Central memory CD8-positive, alpha-beta T cell (primary cell): ENCODE data around the gene ZNF624.

Source experiments
- ATAC-seq: fragments of 150-1000 bp; cut with Tn5 transposase; replicated peaks from 2 replicates; pipeline ENCODE4 v1.10.0; 2022; ENCODE audit warnings: mild to moderate bottlenecking, moderate FRiP score, moderate number of reproducible peaks; ENCODE audit not compliant: poor library complexity, severe bottlenecking; ENCODE audit errors: extremely low read depth
- DNase-seq, 2 donors: peaks; one replicate each; pipeline ENCODE4 v3.0.0; 2021; ENCODE audit warnings: low spot score in 2 of 2
- H3K27ac Mint-ChIP-seq: one replicate; pipeline ENCODE4 v1.8.0; 2022; ENCODE audit warnings: low read depth, mild to moderate bottlenecking, moderate library complexity, mixed read lengths
- H3K27me3 Mint-ChIP-seq: one replicate; pipeline ENCODE4 v1.8.0; 2022; ENCODE audit warnings: mixed read lengths
- H3K36me3 Mint-ChIP-seq: one replicate; pipeline ENCODE4 v1.8.0; 2022; ENCODE audit warnings: mild to moderate bottlenecking, moderate library complexity, mixed read lengths; ENCODE audit not compliant: insufficient read depth
- H3K4me1 Mint-ChIP-seq: one replicate; pipeline ENCODE4 v1.8.0; 2022; ENCODE audit warnings: mixed read lengths
- H3K4me3 Mint-ChIP-seq: one replicate; pipeline ENCODE4 v1.8.0; 2022; ENCODE audit warnings: mild to moderate bottlenecking, moderate library complexity, mixed read lengths
- H3K9me3 Mint-ChIP-seq: one replicate; pipeline ENCODE4 v1.8.0; 2022; ENCODE audit warnings: mixed read lengths

ZNF624 gene

DNA sequence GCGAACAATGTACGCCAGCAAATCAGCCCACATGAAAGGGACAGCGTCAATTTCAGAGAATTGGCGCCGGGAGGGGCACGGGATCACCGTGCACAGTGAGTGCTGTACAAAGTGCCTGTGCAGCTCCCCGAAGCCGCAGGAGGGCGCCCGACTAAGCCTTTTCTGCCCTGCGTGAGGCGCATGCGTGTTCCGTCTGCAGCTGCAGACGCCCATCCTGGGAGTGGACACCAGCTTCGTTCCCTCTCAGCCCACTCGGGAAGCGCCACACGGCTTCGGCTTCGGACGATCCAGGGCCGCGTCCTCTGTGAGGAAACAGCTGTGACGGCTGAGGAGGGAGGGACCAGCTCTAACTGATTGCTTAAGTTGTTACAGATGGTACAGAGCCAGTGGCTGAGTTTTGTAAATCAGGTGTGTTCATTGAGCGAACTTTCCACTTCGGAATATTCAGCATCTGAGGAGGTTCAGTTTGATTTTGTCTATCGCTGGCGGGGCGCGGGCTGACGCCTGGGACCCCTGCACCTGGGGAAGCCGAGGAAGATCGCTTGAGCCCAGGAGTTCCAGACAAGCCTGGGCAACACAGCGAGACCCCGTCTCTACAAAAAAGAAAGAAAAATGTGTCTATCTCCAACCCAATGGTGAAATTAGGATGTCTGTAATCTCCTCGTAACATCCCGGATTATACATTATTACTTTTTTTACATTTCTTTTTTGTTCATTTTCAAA is 69.2 kb downstream of the ZNF624 start:
- peak; percentile 100 for ATAC-seq
- DNase-seq, result peak; percentile 90 to 91
- peaks cover 4% of the 10 kb centered on the region for H3K36me3 Mint-ChIP-seq
- peak overlapping the region; percentile 11 for H3K27ac Mint-ChIP-seq
- peaks cover 31% of the 10 kb centered on the region for H3K27me3 Mint-ChIP-seq
- H3K4me3 Mint-ChIP-seq, result peak overlapping the region; percentile 66
- peaks cover 6% of the 10 kb centered on the region for H3K4me1 Mint-ChIP-seq
- no peaks in the 10 kb centered on the region for H3K9me3 Mint-ChIP-seq

DNA sequence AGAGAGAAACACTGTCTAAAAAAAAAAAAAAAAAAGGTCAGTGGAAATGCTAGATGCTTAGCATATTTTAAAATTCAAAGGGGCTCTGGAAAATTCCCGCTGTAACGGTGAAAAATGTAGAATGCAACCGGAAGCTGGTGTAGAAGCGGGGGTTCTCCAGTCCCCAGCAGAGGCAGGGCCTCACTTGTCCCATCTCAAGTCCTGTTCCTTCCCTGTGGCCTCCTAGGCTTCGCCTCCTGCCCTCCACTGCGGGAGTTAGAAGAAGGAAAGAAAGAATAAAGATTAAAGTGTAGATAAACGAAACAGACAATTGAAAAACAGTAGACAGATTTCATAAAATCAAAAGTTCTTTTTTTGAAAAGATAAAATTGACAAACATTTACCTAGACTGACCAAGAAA is 69.9 kb downstream of the ZNF624 start:
- H3K27me3 Mint-ChIP-seq, result peaks cover 37% of the 10 kb centered on the region
- H3K4me1 Mint-ChIP-seq, result peaks cover 6% of the 10 kb centered on the region
- ATAC-seq, result no peak
- H3K9me3 Mint-ChIP-seq, result no peaks in the 10 kb centered on the region
- H3K4me3 Mint-ChIP-seq, result peak overlapping the region; percentile 66
- DNase-seq, result no peak
- H3K36me3 Mint-ChIP-seq, result peaks cover 1% of the 10 kb centered on the region
- H3K27ac Mint-ChIP-seq, result peak overlapping the region; percentile 11

DNA sequence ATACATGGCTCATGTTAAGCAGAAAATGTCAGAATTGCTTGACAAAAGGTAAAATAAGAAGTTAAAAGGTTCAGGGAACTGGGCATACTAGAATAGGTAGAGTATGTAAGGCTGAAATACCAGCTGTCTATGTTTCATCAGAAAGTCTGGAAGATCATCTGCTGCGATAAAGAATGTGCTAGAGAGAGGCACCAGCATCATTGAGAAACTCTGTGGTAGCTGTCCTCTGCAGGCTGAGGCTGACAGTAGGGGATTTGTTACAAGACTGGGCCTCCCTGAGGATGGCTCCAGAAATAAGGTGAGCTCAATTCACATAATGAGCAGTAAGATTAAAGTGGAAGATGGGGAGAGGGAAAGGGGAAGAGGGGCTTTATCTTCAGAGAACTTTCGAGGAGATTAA is 80.2 kb downstream of the ZNF624 start:
- DNase-seq (no peak), ATAC-seq (no peak)
- Mint-ChIP-seq H3K27ac (no peak overlapping the region), H3K4me3 (no peak overlapping the region), H3K27me3 (peaks cover 4% of the 10 kb centered on the region), H3K36me3 (peaks cover 5% of the 10 kb centered on the region), H3K4me1 (peaks cover 6% of the 10 kb centered on the region), H3K9me3 (no peaks in the 10 kb centered on the region)
